PC-9 (cell line): ENCODE data around the gene KIFBP. TPM values are rescaled to one million over a fixed set of nuclear protein-coding genes. Genes with fewer than 3 reads are reported as not detected.

ENCODE experiments used
- BruUV-seq: library from RNA; stranded (reverse); fragments of 400-500 nt; replicated peaks from 2 replicates; lab custom pipeline; 2021; lab: Mats Ljungman, UMichigan
- CTCF ChIA-PET: fragments of 300-600 bp; sonication (Branson Sonifier 250); formaldehyde crosslinking; loops from one replicate; lab custom pipeline; 2022; ENCODE audit warnings: antibody characterized with exemption; lab: Charles Lee
- POLR2A ChIA-PET: fragments of 300-600 bp; sonication (Branson Sonifier 250); formaldehyde crosslinking; loops from one replicate; lab custom pipeline; 2022; ENCODE audit warnings: antibody characterized with exemption; ENCODE audit not compliant: unreplicated experiment; lab: Charles Lee
- DNase-seq, 2 experiments: peaks; one replicate each; pipeline versions ENCODE4 v3.0.0 to v3.0.0-alpha.2; 2015 to 2022; ENCODE audit warnings: mixed read lengths in 1 of 2
- H2AFZ ChIP-seq: fragments of 200-600 bp; sonication (generic); 2 replicates; pipeline ENCODE4 v1.8.1; 2017; ENCODE audit warnings: antibody characterized with exemption
- H3F3A ChIP-seq: fragments of 200-600 bp; sonication (generic); 2 replicates; pipeline ENCODE4 v1.8.1; 2017; ENCODE audit warnings: antibody characterized with exemption, mild to moderate bottlenecking, low read depth; ENCODE audit not compliant: insufficient read depth
- H3K27ac ChIP-seq: fragments of 200-600 bp; sonication (generic); 2 replicates; pipeline ENCODE4 v1.6.1; 2016; ENCODE audit warnings: mixed run types
- H3K27me3 ChIP-seq: fragments of 200-600 bp; sonication (generic); 2 replicates; pipeline ENCODE4 v1.6.1; 2016; ENCODE audit warnings: low read depth, mixed run types; ENCODE audit not compliant: insufficient read depth
- H3K36me3 ChIP-seq: fragments of 200-600 bp; sonication (generic); 2 replicates; pipeline ENCODE4 v1.6.1; 2016; ENCODE audit warnings: low read depth, mixed run types
- H3K4me1 ChIP-seq: fragments of 200-600 bp; sonication (generic); replicated peaks from 2 replicates; pipeline ENCODE4 v1.6.1; 2016; ENCODE audit warnings: mixed run types; ENCODE audit not compliant: insufficient read depth
- H3K4me2 ChIP-seq: fragments of 200-600 bp; sonication (generic); 2 replicates; pipeline ENCODE4 v1.6.1; 2017; ENCODE audit warnings: mixed run types
- H3K4me3 ChIP-seq: fragments of 200-600 bp; sonication (generic); 2 replicates; pipeline ENCODE4 v1.6.1; 2016; ENCODE audit warnings: mixed run types
- H3K79me2 ChIP-seq: fragments of 200-600 bp; sonication (generic); 2 replicates; pipeline ENCODE4 v1.6.1; 2017; ENCODE audit warnings: low read depth, mixed run types
- H3K9me2 ChIP-seq: fragments of 200-600 bp; sonication (generic); 2 replicates; pipeline ENCODE4 v1.8.1; 2017; ENCODE audit warnings: mild to moderate bottlenecking; ENCODE audit not compliant: insufficient read depth
- H3K9me3 ChIP-seq: fragments of 200-600 bp; sonication (generic); 2 replicates; pipeline ENCODE4 v1.8.1; 2016; ENCODE audit warnings: low read depth; ENCODE audit not compliant: insufficient read depth
- H4K20me1 ChIP-seq: fragments of 200-600 bp; sonication (generic); 2 replicates; pipeline ENCODE4 v1.8.1; 2017; ENCODE audit not compliant: insufficient read depth
- EZH2 ChIP-seq: fragments of 200-600 bp; sonication (generic); IDR thresholded peaks from 2 replicates; pipeline ENCODE4 v1.8.0; 2017; ENCODE audit warnings: antibody characterized with exemption, low read depth
- intact Hi-C: fragments of 100-400 bp; cut with micrococcal nuclease; formaldehyde crosslinking; loops from one replicate; pipeline ENCODE4 v1.10.0; 2022; ENCODE audit not compliant: unreplicated experiment
- total RNA-seq: library from RNA; stranded (reverse); gene quantifications from 2 replicates; pipeline ENCODE4 v1.2.3, GENCODE V29; 2021
- TF ChIP-seq, protein P1 (sequence below): fragments of 200-600 bp; sonication (generic); conservative IDR thresholded peaks from 2 replicates; pipeline ENCODE4 v1.6.1; 2017; ENCODE audit warnings: mixed run types, antibody characterized with exemption, mild to moderate bottlenecking, moderate library complexity

Gene KIFBP
- total RNA-seq, 1 experiment from 2014 or later, result 30.1 TPM

GRCh38 chr10:68955832-68956532, 32.6 kb upstream of the KIFBP start, which contains the start of gene DDX21:
Gene DDX21 (plus strand): TSS chr10:68956170. CDS start chr10:68956226, 56 bp downstream.
- Histone ChIP-seq H2AFZ (peak within 1 kb of the TSS; percentile 86), H3K4me1 (peaks cover 29% of the 10 kb centered on the region), H3K27ac (peak within 1 kb of the TSS; percentile 86), H3K9me3 (no peaks in the 10 kb centered on the region), H3K4me2 (peak within 1 kb of the TSS; percentile 90), H3F3A (peaks cover 42% of the 10 kb centered on the region), H3K36me3 (peaks cover 35% of the 10 kb centered on the region), H3K9me2 (no peaks in the 10 kb centered on the region; the same call in 1 of the 2 replicates), H3K79me2 (peaks cover 57% of the 10 kb centered on the region), H3K4me3 (peak within 1 kb of the TSS; percentile 85), H4K20me1 (peaks cover 39% of the 10 kb centered on the region), H3K27me3 (no peaks in the 10 kb centered on the region)
- BruUV-seq, result TSS peak; percentile 38
- intact Hi-C loops, result loop anchor here (1.0 to 5.0 kb wide), 3 partner anchors 54 to 429 kb away; partner anchors contain the start of gene SLC25A16
- POLR2A ChIA-PET, result interaction anchor here (0.6 kb wide), 2 partner anchors 624 to 1856 kb away, joined by 4 to 22 read pairs; partner anchors contain the start of gene HNRNPH3
- TF ChIP-seq, protein P1, sequence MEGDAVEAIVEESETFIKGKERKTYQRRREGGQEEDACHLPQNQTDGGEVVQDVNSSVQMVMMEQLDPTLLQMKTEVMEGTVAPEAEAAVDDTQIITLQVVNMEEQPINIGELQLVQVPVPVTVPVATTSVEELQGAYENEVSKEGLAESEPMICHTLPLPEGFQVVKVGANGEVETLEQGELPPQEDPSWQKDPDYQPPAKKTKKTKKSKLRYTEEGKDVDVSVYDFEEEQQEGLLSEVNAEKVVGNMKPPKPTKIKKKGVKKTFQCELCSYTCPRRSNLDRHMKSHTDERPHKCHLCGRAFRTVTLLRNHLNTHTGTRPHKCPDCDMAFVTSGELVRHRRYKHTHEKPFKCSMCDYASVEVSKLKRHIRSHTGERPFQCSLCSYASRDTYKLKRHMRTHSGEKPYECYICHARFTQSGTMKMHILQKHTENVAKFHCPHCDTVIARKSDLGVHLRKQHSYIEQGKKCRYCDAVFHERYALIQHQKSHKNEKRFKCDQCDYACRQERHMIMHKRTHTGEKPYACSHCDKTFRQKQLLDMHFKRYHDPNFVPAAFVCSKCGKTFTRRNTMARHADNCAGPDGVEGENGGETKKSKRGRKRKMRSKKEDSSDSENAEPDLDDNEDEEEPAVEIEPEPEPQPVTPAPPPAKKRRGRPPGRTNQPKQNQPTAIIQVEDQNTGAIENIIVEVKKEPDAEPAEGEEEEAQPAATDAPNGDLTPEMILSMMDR, result peak; percentile 81
- no peak for TF ChIP-seq EZH2
- DNase-seq, result peak; percentile 88 to 92
- CTCF ChIA-PET, result interaction anchor here (0.5 kb wide), 1 partner anchor 132 kb away, joined by 3 read pairs; the partner anchor contains the start of gene SRGN

DNA sequence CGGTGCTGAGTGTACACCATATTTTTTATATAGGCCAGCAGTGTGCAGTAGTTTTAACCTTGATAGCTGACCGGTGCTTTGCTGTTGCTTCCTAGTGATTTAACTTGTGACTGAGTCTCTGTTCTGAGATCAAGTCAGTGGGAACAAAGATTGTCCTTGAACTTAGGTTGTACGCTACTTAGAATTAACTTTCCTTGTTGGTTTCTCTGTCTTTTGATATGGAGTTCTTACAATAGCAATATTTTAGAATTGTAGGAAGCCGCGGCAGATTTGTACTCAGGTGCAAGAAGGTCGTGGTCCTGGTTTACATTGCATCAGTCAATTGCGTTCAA, 31.4 kb upstream of the KIFBP start:
- Histone ChIP-seq H3K4me2 (peak overlapping the region; percentile 90), H3K27me3 (no peaks in the 10 kb centered on the region), H3K4me1 (peaks cover 29% of the 10 kb centered on the region), H3K27ac (peak overlapping the region; percentile 86), H2AFZ (peak overlapping the region; percentile 86; the same call in 1 of the 2 replicates), H3K4me3 (peak overlapping the region; percentile 85), H3K36me3 (peaks cover 48% of the 10 kb centered on the region), H4K20me1 (peaks cover 52% of the 10 kb centered on the region), H3K9me2 (no peaks in the 10 kb centered on the region; the same call in 1 of the 2 replicates), H3K9me3 (no peaks in the 10 kb centered on the region), H3K79me2 (peaks cover 70% of the 10 kb centered on the region), H3F3A (peaks cover 48% of the 10 kb centered on the region)
- no TSS peak for BruUV-seq
- no peak for DNase-seq
- intact Hi-C loops, result loop anchor here (5.0 kb wide), 1 partner anchor 430 kb away; the partner anchor contains the start of gene SLC25A16
- TF ChIP-seq, protein P1, result no peak
- no peak for TF ChIP-seq EZH2
- CTCF ChIA-PET, result interaction anchor here (0.5 kb wide), 1 partner anchor 609 kb away, joined by 6 read pairs; no protein-coding TSS in a partner anchor
- POLR2A ChIA-PET, result interaction anchor here (0.5 kb wide), 1 partner anchor 511 kb away, joined by 3 read pairs; no protein-coding TSS in a partner anchor

GRCh38 chr10:68957654-68958053, 30.9 kb upstream of the KIFBP start:
- H3K27ac ChIP-seq, result peak overlapping the region; percentile 86
- TF ChIP-seq, protein P1, result no peak
- no peak for TF ChIP-seq EZH2
- peak overlapping the region; percentile 85 for H3K4me3 ChIP-seq

More at GRCh38 chr10:68957654-68958053, 30.9 kb upstream of the KIFBP start:
- Histone ChIP-seq H3K4me1 (peaks cover 29% of the 10 kb centered on the region), H3F3A (peaks cover 52% of the 10 kb centered on the region), H3K27me3 (no peaks in the 10 kb centered on the region), H3K4me2 (peak overlapping the region; percentile 90), H3K9me3 (no peaks in the 10 kb centered on the region), H3K79me2 (peaks cover 74% of the 10 kb centered on the region), H3K9me2 (no peaks in the 10 kb centered on the region; the same call in 1 of the 2 replicates), H4K20me1 (peaks cover 56% of the 10 kb centered on the region), H2AFZ (no peak overlapping the region), H3K36me3 (peaks cover 52% of the 10 kb centered on the region)
- CTCF ChIA-PET, result interaction anchor here (0.5 kb wide), 1 partner anchor 609 kb away, joined by 6 read pairs; no protein-coding TSS in a partner anchor
- no peak for DNase-seq
- POLR2A ChIA-PET, result interaction anchor here (0.5 to 0.6 kb wide), 2 partner anchors 511 to 1189 kb away, joined by 3 read pairs; partner anchors contain the start of gene TYSND1
- intact Hi-C loops, result loop anchor here (5.0 kb wide), 1 partner anchor 430 kb away; the partner anchor contains the start of gene SLC25A16
- BruUV-seq, result no TSS peak
